Activated T-cell treated with anti-CD3 and anti-CD28 coated beads, Interleukin-2, amount 50 U/mL, for 1 hour (primary cell): ENCODE results near the gene PSMB5.

Experiments
- DNase-seq: peaks from one replicate; pipeline ENCODE4 v3.0.0-alpha.2; 2020

PSMB5 gene

DNA sequence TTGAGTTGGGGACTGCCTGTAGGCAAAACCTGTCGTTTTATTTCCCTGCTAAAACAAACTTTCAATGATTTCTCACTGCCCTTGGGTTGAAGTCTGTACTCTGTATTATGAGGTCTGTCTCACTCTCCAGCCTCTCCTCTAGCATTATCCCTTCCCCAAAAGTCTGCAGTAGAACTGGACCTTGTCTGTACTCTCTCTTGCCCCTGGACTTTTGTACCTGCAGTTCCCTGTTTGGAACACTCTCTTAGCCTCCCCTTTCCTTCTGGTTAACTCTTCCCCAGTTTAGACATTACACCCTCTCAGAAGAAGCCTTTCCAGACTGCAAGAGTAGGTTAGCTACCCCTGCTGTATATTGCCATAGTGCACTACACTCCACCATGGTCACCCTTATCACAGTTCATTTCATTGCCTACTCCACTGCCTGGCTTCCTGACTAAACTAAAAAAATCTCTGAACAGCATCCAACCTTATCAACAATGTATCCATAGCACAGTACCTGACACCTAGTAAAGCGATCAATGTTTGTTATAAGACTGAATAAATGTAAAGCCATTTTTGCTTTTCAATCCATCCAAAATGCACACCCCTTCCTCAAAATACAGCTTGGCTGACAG, 48.7 kb downstream of the PSMB5 start:
- DNase-seq, result no peak

DNA sequence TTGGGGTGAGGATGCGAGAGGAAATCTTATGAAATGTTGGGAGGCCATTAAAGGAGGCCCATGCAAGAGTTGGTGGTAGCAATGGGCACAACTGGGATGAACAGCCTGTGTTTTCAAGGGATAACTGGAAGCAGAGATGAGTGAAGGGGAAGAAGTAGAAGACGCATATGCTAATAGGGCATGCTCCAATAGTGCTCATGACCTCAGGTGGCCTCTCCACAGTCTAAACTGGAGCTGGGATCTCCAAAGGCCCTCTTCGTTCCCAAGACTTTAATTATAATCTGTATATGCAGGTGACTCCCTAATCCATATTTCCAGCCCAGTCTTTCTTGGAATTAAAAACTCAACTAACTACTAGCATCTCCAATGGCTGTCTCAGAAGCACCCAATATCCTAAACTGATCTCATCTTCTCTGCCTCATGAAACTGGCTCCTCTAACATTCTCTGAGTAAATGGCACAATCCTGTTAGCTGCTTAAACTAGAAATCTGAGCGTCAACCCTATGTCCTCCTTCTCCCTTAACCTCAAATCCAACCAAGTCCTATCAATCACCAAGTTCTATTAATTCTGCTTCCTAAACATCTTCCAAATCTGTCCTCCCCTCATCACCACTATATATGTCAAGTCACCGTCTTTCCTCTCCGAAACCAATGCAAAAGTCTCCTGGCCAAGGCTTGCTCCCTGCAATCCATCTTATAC, 49.6 kb downstream of the PSMB5 start:
- DNase-seq, result no peak

DNA sequence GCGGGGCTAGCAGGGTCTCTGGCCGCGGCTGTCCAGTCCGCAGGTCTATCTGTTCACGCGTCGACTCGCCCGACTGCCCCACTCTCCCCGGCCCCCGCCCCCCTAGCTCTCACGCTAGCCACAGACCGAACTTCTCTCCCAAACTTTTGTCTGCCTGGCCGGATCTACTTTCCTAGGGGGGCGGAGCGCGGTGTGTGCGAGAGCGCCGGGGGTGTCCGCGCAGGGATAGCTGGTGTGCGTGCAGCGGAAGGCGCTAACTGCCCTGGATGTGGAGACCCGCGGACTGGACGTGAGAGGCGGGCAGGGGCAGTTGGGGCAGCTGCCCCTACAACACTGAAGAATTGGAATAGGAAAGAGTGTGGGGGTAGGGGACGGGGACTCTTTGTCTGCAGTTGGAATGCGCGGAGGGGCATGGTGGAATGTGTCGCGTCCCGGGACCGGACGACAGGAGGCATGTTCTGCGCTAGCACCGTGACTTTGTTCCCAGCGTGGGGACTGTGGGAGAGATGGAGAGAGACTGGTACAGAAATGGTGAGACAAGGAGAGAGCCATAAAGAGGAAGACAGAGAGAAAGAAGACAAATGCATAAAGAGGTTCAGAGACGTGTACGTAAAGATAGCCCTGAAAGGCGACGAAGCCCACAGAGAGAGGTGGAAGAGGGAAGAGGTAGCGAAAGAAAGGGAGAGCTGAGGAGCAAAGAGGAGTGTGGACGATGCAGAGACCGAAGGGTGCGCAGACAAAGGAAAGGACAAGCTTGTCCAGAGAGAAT, 52.0 kb downstream of the PSMB5 start, which contains the start of gene AJUBA:
AJUBA (minus strand) TSS at position 75 of the 769 bp plus-strand sequence. CDS start 285 bp downstream, outside the sequence.
- peak; percentile 76 for DNase-seq

DNA sequence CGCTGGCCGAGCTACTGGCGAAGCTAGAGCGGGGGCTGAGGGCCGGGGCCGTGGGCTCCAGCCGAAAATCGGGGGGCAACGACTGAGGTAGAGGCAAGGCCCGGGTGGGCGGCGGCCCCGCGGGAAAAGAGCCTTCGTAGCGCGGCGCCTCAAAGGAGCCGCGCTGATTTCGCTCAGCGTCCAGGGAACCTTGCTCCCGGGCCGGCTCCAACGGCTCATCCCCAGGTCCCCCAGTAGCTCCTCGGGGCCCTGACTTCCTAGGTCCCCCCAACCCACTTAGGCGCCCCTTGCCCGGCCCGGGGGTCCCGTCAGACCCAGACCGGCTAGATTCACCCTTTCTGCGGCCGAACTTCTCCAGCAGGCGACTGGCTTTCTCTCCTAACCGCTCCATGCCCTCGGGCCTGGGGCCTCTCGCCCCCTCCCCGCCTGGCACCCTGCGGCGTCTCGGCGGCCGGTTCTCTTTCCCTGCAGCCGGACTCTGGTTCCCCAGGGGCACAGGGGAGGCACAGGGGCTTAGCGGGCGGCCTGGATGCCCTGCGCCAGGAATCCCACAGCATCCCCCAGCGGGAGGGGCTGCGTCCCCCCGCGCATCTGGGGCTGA, 52.7 kb downstream of the PSMB5 start:
- no peak for DNase-seq

- peak; percentile 51 for DNase-seq
These were observed 53.4 kb downstream of the PSMB5 start for GRCh38 chr14:22981090-22981875.

DNA sequence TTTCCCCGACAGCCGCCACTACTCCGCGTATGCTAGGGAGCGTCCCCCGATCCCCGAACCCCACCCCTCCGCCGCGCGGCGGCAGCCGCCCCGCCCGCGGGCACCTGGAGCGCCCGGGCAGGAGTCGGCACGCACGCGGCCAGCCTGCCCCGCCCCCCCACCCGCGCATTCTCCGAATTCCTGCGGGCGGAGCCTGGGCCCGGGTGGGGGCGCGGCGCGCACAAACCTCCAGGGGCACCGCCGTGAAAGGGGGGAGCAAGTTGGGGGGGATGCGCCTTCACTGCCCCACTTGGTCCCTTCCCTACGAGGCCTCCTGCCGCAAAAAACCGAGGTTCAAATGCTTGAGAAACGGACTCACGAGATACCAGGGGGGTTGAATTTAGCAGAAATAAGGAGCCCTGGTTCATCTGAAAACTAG, 54.0 kb downstream of the PSMB5 start:
- peak; percentile 50 for DNase-seq

DNA sequence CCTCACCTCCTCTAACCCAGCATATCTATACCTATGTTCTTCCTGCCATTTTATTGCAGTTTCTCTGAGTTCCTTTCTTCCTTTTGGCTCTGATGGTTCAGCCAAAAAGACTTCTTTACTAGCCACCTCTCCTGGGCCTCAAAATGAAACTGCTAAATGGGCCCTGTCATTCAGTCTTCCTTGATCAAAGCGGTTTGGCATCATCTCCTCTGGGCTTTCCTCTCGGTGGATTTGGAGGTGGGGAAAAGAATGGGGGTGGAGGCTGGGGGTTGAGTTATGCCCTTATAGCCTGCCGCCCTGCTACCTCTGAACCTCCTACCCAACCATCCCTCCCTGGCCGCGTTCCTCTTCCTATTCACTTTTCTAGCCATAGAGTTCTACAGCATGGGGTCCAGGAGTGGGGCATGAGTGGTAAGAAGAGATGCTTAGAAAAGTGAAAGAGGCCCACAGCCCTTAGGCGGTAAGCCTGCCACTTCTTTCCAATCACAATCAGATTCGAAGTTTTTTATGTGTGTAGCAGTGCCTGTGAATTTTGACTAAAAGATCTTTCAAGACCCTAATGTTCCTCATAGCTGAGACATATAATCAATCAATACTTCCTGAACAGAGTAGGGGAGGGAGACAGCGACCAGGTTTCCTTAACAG, 54.8 kb downstream of the PSMB5 start:
- no peak for DNase-seq

DNA sequence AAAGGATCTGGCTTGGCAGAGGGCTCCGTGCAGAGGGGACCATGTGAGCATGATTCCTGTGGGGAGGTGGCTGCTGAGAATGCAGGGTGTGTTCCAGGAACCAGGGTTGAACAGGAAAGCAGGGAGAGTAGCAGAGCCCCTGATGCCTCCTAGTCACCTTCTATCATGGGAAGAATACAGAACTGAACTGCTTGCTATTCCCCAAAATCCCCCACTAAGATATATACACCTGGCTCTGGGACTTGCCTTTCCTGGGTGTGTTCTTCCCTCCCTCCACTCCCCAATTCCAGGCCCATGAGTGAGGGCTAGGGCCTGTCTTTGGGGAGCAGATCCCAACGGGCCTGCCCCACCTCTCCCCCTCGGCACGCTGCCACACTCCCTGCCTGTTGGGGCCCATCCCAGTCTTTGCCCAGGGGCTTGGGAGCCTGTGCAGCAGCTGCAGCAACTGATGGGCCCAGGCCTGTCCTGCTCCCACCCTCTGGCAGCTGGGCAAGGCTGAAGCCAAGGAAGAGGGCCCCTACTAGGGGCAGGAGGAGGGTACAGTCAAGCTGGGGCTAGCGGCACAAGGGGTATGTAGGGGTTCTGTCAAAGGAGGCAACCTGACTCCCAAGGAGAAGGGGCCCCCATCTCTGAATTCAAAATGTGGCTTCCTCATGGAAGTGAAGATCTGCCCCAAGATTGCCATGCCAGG, 55.6 kb downstream of the PSMB5 start:
- DNase-seq, result no peak

DNA sequence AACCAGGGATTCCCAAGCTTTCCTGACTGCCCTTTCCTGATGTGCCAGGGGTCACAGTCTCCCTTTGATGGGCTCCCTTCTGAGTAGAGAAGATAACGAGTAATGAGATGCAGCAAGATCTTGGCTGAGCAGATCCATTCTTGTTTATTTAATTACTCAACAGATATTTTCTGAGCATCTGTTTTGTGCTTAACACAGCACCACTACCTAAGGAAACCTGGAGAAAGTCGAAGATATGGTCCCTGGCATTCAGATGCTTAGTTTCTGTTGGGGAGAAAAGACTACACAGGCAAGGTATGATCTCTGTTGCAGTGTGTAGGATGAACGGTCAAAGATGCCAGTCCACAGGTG, 56.2 kb downstream of the PSMB5 start:
- no peak for DNase-seq

- DNase-seq, result no peak
These were observed 56.8 kb downstream of the PSMB5 start for GRCh38 chr14:22977684-22978486.

DNA sequence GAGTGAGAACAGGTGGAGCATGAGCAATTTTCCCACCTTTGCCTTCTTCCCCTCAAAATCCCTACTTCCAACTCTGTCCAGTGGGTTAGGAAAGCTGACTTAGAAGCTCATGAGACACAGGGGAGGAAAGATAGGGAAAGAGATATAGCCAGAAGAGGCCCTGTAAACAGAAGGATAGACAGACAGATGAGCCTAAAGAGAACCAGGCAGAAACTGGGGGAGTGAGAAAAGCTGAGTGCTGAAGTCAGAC, 57.3 kb downstream of the PSMB5 start:
- DNase-seq, result no peak

GRCh38 chr14:22976620-22977433, 57.9 kb downstream of the PSMB5 start:
- no peak for DNase-seq
